C1 segment of cervical spinal cord (tissue), 14 donors: ENCODE data around the gene CLMP.

ENCODE experiments used
- DNase-seq, 14 donors: peaks; one replicate each; lab custom pipeline; 2025; lab: John Stamatoyannopoulos, UW

The CLMP gene

GRCh38 chr11:123086305-123086704 lies 108.7 kb downstream of the CLMP start:
- peak in 1 of 14 donors; percentile 85 for DNase-seq

GRCh38 chr11:123085497-123085896 lies 109.6 kb downstream of the CLMP start:
- DNase-seq, result no peak

- no peak for DNase-seq
These were observed 110.6 kb downstream of the CLMP start for GRCh38 chr11:123084454-123084853.

- DNase-seq, result peak in 6 of 14 donors; percentile 11 to 97 (median 40)
These were observed 111.4 kb downstream of the CLMP start for GRCh38 chr11:123083623-123084029.

GRCh38 chr11:123082977-123083376 lies 112.1 kb downstream of the CLMP start:
- no peak for DNase-seq

GRCh38 chr11:123080015-123080414 lies 115.0 kb downstream of the CLMP start:
- no peak for DNase-seq

GRCh38 chr11:123076484-123076883 lies 118.6 kb downstream of the CLMP start:
- no peak for DNase-seq

- no peak for DNase-seq
These were observed 121.5 kb downstream of the CLMP start for GRCh38 chr11:123073343-123074057.

- DNase-seq, result no peak
These were observed 122.3 kb downstream of the CLMP start for GRCh38 chr11:123072762-123073161.

GRCh38 chr11:123072332-123072761 lies 122.7 kb downstream of the CLMP start:
- peak in 1 of 14 donors; percentile 20 for DNase-seq

- DNase-seq, result no peak
These were observed 124.9 kb downstream of the CLMP start for GRCh38 chr11:123069908-123070821.

GRCh38 chr11:123065621-123066020 lies 129.4 kb downstream of the CLMP start:
- no peak for DNase-seq

GRCh38 chr11:123063826-123064657 lies 131.0 kb downstream of the CLMP start:
- DNase-seq, result no peak

- peak in 7 of 14 donors; percentile 17 to 70 (median 52) for DNase-seq
These were observed 131.9 kb downstream of the CLMP start for GRCh38 chr11:123062892-123063825.

GRCh38 chr11:123062158-123062891 lies 132.7 kb downstream of the CLMP start:
- peak; percentile 98 to 100 (median 99) for DNase-seq

GRCh38 chr11:123061403-123062157 lies 133.5 kb downstream of the CLMP start, which contains the start of gene HSPA8:
TSS of gene HSPA8 (minus strand) at chr11:123062136. CDS start at chr11:123061324, 812 bp downstream.
- peak in 12 of 14 donors; percentile 56 to 83 (median 72) for DNase-seq

GRCh38 chr11:123060277-123061000 lies 134.6 kb downstream of the CLMP start:
- DNase-seq, result peak in 2 of 14 donors; percentile 23 to 57
